ENCODE data around the gene KCTD5.
A peak's percentile ranks its signal among the peaks of the same experiment; 100 is the strongest.
"Not testable (repeated sequence)": the region's sequence is repeated elsewhere in the genome, so short reads cannot be mapped to it uniquely, and the experiment has no call there.

Gene KCTD5

GRCh38 chr16:2715519-2715918, 33.2 kb downstream of the KCTD5 start:
- CTCF ChIA-PET, result no interaction called here
- no peaks in the 10 kb centered on the region for H3K36me3 Mint-ChIP-seq
- peaks cover 7% of the 10 kb centered on the region for H3K4me1 Mint-ChIP-seq
- peak overlapping the region; percentile 26 for H3K4me3 Mint-ChIP-seq
- no peak overlapping the region for H3K27ac Mint-ChIP-seq
- H3K9me3 Mint-ChIP-seq, result no peaks in the 10 kb centered on the region
- peaks cover 38% of the 10 kb centered on the region for H3K27me3 Mint-ChIP-seq
- peak; percentile 93 for DNase-seq

- H3K4me1 Mint-ChIP-seq, result peaks cover 7% of the 10 kb centered on the region
- CTCF ChIA-PET, result no interaction called here
- H3K36me3 Mint-ChIP-seq, result no peaks in the 10 kb centered on the region
- no peak for DNase-seq
- peak overlapping the region; percentile 26 for H3K4me3 Mint-ChIP-seq
- no peak overlapping the region for H3K27ac Mint-ChIP-seq
- peaks cover 38% of the 10 kb centered on the region for H3K27me3 Mint-ChIP-seq
- no peaks in the 10 kb centered on the region for H3K9me3 Mint-ChIP-seq
These were observed 33.9 kb downstream of the KCTD5 start for GRCh38 chr16:2715966-2716885.

GRCh38 chr16:2716948-2717347, 34.6 kb downstream of the KCTD5 start:
- Mint-ChIP-seq H3K27ac (no peak overlapping the region), H3K4me3 (no peak overlapping the region), H3K4me1 (peaks cover 7% of the 10 kb centered on the region), H3K36me3 (no peaks in the 10 kb centered on the region), H3K27me3 (peaks cover 38% of the 10 kb centered on the region), H3K9me3 (no peaks in the 10 kb centered on the region)
- CTCF ChIA-PET, result no interaction called here
- no peak for DNase-seq

- H3K36me3 Mint-ChIP-seq, result no peaks in the 10 kb centered on the region
- peaks cover 9% of the 10 kb centered on the region for H3K4me1 Mint-ChIP-seq
- no peak overlapping the region for H3K27ac Mint-ChIP-seq
- CTCF ChIA-PET, result no interaction called here
- peaks cover 38% of the 10 kb centered on the region for H3K27me3 Mint-ChIP-seq
- H3K9me3 Mint-ChIP-seq, result no peaks in the 10 kb centered on the region
- no peak overlapping the region for H3K4me3 Mint-ChIP-seq
- DNase-seq, result no peak
These were observed 35.3 kb downstream of the KCTD5 start for GRCh38 chr16:2717383-2718263.

- Mint-ChIP-seq H3K27me3 (peaks cover 38% of the 10 kb centered on the region), H3K4me3 (peak overlapping the region; percentile 49), H3K36me3 (no peaks in the 10 kb centered on the region), H3K9me3 (no peaks in the 10 kb centered on the region), H3K27ac (no peak overlapping the region), H3K4me1 (peaks cover 9% of the 10 kb centered on the region)
- DNase-seq, result no peak
- CTCF ChIA-PET, result interaction anchor here (1.2 kb wide), 1 partner anchor 149 kb away, joined by 4 read pairs; no protein-coding TSS in a partner anchor
These were observed 37.2 kb downstream of the KCTD5 start for GRCh38 chr16:2719328-2720063.

GRCh38 chr16:2720064-2720457, 37.7 kb downstream of the KCTD5 start, which contains the start of gene PRSS27:
TSS of gene PRSS27 (minus strand) at chr16:2720224. CDS start at chr16:2720160, 64 bp downstream.
- Mint-ChIP-seq H3K27me3 (peaks cover 38% of the 10 kb centered on the region), H3K9me3 (no peaks in the 10 kb centered on the region)

GRCh38 chr16:2720719-2721633, 38.7 kb downstream of the KCTD5 start:
- Mint-ChIP-seq H3K4me1 (peaks cover 5% of the 10 kb centered on the region), H3K36me3 (no peaks in the 10 kb centered on the region), H3K4me3 (peak overlapping the region; percentile 76), H3K27me3 (peaks cover 37% of the 10 kb centered on the region), H3K27ac (peak overlapping the region; percentile 87), H3K9me3 (no peaks in the 10 kb centered on the region)
- CTCF ChIA-PET, result no interaction called here
- peak; percentile 93 for DNase-seq

More at GRCh38 chr16:2720064-2720457, 37.7 kb downstream of the KCTD5 start, which contains the start of gene PRSS27:
- DNase-seq, result no peak
- CTCF ChIA-PET, result no interaction called here
- Mint-ChIP-seq H3K27ac (peak within 1 kb of the TSS; percentile 87), H3K36me3 (no peaks in the 10 kb centered on the region), H3K4me1 (peaks cover 9% of the 10 kb centered on the region), H3K4me3 (peak within 1 kb of the TSS; percentile 76)

GRCh38 chr16:2721634-2722173, 39.4 kb downstream of the KCTD5 start:
- H3K27me3 Mint-ChIP-seq, result peaks cover 31% of the 10 kb centered on the region
- DNase-seq, H3K9me3 Mint-ChIP-seq, H3K36me3 Mint-ChIP-seq, H3K4me1 Mint-ChIP-seq, CTCF ChIA-PET: not testable (repeated sequence)
- peak overlapping the region; percentile 74 for H3K27ac Mint-ChIP-seq
- peak overlapping the region; percentile 76 for H3K4me3 Mint-ChIP-seq

GRCh38 chr16:2724088-2724676, 41.9 kb downstream of the KCTD5 start:
- Mint-ChIP-seq H3K4me1 (peaks cover 2% of the 10 kb centered on the region), H3K27ac (no peak overlapping the region), H3K4me3 (no peak overlapping the region), H3K27me3 (peaks cover 26% of the 10 kb centered on the region), H3K9me3 (no peaks in the 10 kb centered on the region), H3K36me3 (no peaks in the 10 kb centered on the region)
- no peak for DNase-seq
- CTCF ChIA-PET, result interaction anchor here (1.2 kb wide), 1 partner anchor 28 kb away, joined by 3 read pairs; no protein-coding TSS in a partner anchor

- no peak overlapping the region for H3K4me3 Mint-ChIP-seq
- CTCF ChIA-PET, result no interaction called here
- no peaks in the 10 kb centered on the region for H3K36me3 Mint-ChIP-seq
- peaks cover 2% of the 10 kb centered on the region for H3K4me1 Mint-ChIP-seq
- H3K27me3 Mint-ChIP-seq, result peaks cover 26% of the 10 kb centered on the region
- no peak for DNase-seq
- no peak overlapping the region for H3K27ac Mint-ChIP-seq
- no peaks in the 10 kb centered on the region for H3K9me3 Mint-ChIP-seq
These were observed 42.6 kb downstream of the KCTD5 start for GRCh38 chr16:2724816-2725348.

GRCh38 chr16:2726923-2727322, 44.6 kb downstream of the KCTD5 start:
- H3K4me3 Mint-ChIP-seq, result no peak overlapping the region
- H3K27ac Mint-ChIP-seq, result no peak overlapping the region
- H3K36me3 Mint-ChIP-seq, result no peaks in the 10 kb centered on the region
- peaks cover 31% of the 10 kb centered on the region for H3K27me3 Mint-ChIP-seq
- peaks cover 2% of the 10 kb centered on the region for H3K4me1 Mint-ChIP-seq
- no peak for DNase-seq
- no peaks in the 10 kb centered on the region for H3K9me3 Mint-ChIP-seq
- CTCF ChIA-PET, result no interaction called here

- no peaks in the 10 kb centered on the region for H3K4me1 Mint-ChIP-seq
- CTCF ChIA-PET, result no interaction called here
- DNase-seq, result no peak
- peaks cover 34% of the 10 kb centered on the region for H3K27me3 Mint-ChIP-seq
- no peak overlapping the region for H3K4me3 Mint-ChIP-seq
- H3K27ac Mint-ChIP-seq, result no peak overlapping the region
- no peaks in the 10 kb centered on the region for H3K36me3 Mint-ChIP-seq
- no peaks in the 10 kb centered on the region for H3K9me3 Mint-ChIP-seq
These were observed 45.7 kb downstream of the KCTD5 start for GRCh38 chr16:2728034-2728433.
